ENCODE measurements around the gene RSPO1.

RSPO1 gene

DNA sequence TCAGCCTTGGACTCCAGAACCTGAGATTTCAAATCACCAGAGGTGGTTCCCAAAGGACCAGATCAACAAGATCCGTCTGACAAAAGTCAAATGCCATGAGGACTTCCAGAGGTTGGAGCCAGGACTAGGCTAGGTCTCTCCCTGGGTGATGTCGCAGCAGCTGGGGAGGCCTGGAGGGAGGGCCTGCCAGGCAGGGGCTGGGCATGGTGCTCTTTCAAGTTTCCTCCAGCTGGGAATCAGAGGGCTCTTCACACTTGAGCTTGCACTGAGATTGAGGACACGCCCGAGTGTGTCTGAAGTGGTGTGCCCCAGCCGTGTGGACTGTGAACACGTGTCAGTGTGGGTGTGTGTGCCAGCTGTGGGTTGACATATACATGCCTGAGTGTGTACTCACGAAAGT is 21.3 kb upstream of the RSPO1 start:
- no peak for DNase-seq

- no peak for DNase-seq
Observed at GRCh38 chr1:37655274-37655673, 20.6 kb upstream of the RSPO1 start.

DNA sequence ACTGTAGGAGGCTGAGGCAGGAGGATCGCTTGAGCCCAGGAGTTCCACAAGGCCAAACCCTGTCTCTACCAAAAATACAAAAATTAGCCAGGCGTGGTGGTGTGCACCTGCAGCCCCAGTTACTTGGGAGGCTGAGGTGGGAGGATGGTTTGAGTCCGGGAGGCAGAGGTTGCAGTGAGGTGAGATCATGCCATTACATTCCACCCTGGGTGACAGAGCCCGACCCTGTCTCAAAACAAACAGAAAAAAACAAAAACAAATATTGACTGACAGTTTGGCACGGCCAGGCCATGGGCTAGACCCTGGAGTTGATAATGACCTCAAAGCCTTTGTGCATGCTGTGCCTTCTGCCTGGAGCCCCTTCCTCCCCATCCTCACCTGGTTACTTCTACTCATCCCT is 19.2 kb upstream of the RSPO1 start:
- no peak for DNase-seq

DNA sequence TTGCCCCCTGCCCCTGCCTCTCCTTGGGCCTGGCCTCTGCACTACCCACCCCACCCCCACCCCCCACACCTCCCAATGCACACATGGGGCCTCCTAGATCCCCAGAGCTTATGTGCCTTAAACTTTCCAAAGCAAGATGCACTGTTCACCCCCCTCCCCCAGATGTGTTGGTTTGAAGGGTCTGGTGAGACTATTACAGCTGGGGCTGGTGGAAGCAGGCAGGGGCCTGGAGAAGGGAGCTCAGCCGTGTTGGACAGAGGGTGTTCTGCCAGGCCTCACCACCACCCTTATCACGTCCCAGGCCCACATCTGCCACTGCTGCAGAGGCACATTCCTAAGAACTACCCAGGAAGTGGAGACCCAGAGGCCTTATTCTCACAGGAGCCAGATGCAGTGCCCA is 18.3 kb upstream of the RSPO1 start:
- no peak for DNase-seq

GRCh38 chr1:37651803-37652202 is 17.1 kb upstream of the RSPO1 start:
- DNase-seq: no peak

DNA sequence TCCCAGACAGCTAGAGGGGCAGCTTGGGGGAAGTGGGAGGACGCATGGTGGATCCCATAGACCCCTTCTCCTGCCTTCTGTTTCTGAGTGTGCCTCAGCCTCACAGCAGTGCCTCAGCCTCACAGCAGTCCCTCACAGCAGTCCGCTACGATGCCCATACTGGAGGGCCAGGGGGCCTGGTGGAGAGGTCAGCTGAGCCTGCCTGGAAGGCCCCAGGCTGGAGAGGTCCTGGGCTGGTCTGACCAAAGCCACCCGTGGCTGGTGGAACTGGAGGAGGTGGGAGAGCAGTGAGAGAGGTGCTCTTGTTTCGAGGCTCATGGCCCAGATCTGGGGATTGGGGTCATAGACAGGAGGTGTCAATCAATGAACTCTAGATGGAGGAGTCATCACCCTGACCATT is 16.0 kb upstream of the RSPO1 start:
- DNase-seq: no peak

GRCh38 chr1:37650173-37650572 is 15.5 kb upstream of the RSPO1 start:
- DNase-seq: no peak

GRCh38 chr1:37647281-37647680 is 12.6 kb upstream of the RSPO1 start:
- no peak for DNase-seq

DNA sequence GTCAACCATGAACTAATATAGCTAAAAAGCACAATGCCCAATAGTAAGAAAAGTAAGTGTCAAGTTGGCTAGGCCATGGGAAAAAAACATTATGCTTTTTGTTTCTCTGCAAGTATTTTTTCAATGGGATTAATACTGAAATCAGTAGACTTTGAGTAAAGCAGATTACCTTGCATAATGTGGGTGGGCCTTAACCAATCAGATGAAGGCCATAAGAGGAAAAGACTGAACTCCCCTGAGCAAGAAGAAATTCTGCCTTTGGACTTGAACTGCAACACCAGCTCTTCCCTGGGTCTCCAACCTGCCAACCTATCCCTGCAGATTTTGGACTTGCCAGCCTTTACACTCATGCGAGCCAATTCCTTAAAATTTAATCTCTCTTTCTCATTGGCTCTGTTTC is 6.4 kb upstream of the RSPO1 start:
- no peak for DNase-seq

DNA sequence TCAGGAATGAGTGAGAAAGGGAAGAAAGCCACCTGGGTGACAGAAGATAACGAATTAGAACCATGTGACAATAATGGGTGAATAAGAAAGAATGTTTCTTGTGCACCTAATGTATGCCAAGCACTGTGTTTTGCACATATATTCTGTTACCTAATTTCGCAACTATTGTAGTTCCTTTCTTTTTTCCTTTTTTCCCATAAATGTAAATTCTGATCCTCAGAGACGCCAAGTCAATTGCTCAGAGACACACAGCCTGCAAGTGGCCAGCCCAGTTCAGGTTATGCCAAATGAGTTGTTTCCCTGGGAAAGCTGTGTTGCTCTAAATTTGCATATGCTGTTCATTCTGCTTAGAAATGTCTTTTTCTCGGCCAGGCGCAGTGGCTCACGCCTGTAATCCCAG is 1.7 kb upstream of the RSPO1 start:
- no peak for DNase-seq

DNA sequence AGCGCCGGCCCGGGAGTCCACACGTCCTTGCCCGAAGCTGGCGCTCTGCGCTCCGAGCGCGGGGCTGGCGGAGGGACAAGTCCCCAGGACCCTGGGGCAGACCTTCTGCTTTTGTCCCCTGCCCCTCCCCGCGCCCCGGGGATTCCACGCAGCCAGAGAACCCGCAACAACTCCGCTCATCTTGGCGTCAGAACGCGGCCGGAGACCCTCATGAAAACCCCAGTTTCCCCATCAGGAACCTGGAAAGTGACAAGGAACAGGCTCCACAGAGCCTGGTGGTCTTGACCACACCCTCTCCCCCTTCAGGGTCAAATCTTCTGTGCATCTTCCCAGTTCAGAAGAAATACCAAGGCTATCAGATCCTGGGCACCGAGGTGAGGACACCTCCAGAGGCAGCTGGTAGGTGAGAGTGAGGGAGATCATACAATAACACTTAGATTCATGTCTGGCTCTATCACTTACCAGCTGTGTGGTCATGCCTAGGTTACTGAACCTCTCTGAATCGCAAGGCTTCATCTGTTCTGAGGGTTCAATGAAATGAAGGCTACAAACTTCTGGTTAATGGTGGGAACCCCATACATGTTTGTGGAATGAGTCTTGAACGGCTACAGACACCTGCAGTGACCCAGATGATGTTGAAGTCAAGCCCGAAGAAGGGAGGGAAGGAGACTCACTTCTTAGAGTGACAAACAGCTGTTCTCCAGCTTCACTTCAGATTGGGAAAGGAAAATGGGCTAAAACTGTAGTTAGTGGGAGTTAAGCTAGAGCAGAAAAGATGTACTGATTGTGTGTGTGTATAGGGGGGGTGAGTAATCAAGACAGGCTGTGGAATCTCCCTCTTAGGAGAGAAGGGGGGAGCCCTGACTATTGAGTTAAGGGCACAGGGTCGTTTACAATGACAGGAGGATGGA is 555 bp upstream of the RSPO1 start:
- no peak for DNase-seq

- no peak for DNase-seq
Observed at GRCh38 chr1:37633938-37634243, 801 bp downstream of the RSPO1 start.

GRCh38 chr1:37633040-37633937 is 1.4 kb downstream of the RSPO1 start:
- no peak for DNase-seq

- no peak for DNase-seq
Observed at GRCh38 chr1:37631036-37631435, 3.7 kb downstream of the RSPO1 start.

GRCh38 chr1:37630426-37631028 is 4.2 kb downstream of the RSPO1 start:
- no peak for DNase-seq

- DNase-seq: no peak
Observed at GRCh38 chr1:37629726-37630425, 4.8 kb downstream of the RSPO1 start.

DNA sequence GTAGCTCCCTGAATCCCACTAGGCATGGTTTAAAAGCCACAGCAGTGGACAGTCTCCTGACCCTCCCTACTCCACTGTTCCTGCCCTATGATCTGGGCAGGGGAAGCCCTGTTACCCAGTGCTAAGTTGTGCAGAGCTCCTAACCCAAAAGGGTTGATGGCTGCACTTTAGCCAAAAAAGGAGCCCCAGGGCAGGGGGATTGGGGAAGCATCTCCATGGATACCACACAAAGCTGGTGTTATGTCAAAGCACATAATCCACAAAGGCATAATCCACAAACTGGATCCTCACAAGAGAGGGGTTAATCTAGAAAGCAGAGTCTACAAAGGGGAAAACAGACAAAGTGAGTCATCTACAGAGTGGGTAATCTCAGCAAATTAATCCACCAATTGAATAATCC is 5.7 kb downstream of the RSPO1 start:
- no peak for DNase-seq

GRCh38 chr1:37628026-37628556 is 6.6 kb downstream of the RSPO1 start:
- no peak for DNase-seq

GRCh38 chr1:37622131-37622530 is 12.6 kb downstream of the RSPO1 start:
- DNase-seq: no peak

DNA sequence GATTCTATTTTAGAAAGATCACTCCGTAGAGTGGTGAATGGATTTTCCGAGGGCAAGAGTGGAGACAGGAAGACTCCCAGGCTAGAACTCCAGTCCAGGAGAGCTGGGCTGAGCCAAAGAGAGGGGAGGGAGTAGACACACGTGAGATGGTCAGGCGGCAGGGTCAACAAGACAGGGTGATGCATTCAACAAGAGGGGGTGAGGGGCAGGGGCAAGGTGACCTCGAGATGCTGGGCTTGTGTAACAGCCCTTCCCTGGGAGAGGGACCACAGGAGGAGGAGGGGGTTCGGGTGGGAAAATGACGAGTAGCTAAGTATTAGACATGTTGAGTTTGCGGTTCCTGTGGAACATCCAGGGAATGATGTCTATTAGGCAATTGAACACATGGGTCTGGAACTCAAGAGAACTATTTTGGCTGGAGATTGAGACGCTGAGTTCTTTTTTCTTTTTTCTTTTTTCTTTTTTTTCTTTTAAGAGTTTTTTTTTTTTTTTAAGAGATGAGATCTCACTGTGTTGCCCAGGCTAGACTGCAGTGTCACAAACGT is 13.3 kb downstream of the RSPO1 start:
- DNase-seq: no peak

DNA sequence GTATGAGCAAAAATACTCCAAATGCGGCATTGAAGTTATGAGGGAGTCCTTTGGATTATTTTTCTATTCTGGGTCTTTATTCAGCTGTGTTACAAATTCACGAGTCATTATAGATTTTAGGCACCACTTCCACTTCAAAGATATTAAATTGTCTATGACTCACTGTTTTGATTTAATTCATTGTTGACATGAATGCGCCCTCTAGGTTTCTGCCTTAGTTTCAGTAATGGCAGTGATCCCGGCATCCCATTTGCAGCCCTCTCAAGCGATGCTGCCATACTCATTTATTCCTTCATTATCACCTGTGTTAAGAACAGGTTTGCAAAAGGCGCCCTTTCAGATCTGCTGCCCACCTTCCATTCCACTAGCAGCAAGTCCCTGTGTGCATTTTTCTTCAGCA is 14.0 kb downstream of the RSPO1 start:
- no peak for DNase-seq

DNA sequence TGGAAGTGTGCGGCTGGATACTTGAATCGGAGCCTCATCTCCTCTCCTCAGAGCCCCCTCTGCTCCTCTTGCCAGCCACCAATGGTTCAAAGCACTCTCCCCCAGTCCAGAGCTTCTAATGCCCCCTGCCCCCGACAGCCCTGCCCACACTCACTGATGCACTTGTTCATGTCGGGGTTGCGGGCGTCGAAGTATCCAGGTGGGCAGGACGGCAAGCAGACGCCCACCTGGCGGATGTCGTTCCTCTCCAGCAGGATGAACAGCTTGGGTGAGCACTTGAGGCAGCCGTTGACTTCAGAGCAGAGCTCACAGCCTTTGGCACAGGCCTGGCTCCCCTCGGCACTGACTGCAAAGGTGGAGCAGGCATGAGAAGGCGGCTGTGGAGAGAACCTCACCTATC is 18.4 kb downstream of the RSPO1 start:
- DNase-seq: no peak

DNA sequence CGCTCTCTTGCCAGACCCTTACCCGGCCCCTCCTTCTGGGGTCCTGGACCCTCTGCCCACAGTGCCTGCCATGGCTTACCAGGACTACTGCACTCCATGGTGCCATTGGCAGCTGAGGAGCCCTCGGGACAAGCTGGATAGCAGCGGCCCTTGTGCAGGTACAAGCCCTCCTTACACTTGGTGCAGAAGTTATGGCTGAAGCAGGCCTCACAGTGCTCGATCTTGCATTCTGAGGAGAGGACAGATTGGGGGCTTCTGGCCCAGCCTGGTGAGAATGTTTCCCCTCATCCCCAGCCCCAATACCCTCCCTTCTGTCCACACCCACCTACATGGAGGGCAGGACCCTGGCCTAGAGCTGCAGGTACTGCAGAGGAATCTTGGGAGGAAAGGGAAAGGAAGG is 20.6 kb downstream of the RSPO1 start:
- DNase-seq: no peak
